22Rv1 (cell line): Measurements from ENCODE around the gene SETSIP.
"Not testable (repeated sequence)": the region's sequence is repeated elsewhere in the genome, so short reads cannot be mapped to it uniquely, and the experiment has no call there.

ENCODE experiments used
- H3K27ac ChIP-seq: fragments of 450-650 bp; 2 replicates; pipeline ENCODE4 v1.5.1; 2017
- ZFX ChIP-seq: fragments of 450-650 bp; IDR thresholded peaks from 2 replicates; pipeline ENCODE4 v1.6.1; 2017; ENCODE audit warnings: antibody characterized with exemption, borderline replicate concordance
- TF ChIP-seq, protein P1 (sequence below): fragments of 450-650 bp; IDR thresholded peaks from 2 replicates; pipeline ENCODE4 v1.5.1; 2017; ENCODE audit warnings: mild to moderate bottlenecking

The SETSIP gene

DNA sequence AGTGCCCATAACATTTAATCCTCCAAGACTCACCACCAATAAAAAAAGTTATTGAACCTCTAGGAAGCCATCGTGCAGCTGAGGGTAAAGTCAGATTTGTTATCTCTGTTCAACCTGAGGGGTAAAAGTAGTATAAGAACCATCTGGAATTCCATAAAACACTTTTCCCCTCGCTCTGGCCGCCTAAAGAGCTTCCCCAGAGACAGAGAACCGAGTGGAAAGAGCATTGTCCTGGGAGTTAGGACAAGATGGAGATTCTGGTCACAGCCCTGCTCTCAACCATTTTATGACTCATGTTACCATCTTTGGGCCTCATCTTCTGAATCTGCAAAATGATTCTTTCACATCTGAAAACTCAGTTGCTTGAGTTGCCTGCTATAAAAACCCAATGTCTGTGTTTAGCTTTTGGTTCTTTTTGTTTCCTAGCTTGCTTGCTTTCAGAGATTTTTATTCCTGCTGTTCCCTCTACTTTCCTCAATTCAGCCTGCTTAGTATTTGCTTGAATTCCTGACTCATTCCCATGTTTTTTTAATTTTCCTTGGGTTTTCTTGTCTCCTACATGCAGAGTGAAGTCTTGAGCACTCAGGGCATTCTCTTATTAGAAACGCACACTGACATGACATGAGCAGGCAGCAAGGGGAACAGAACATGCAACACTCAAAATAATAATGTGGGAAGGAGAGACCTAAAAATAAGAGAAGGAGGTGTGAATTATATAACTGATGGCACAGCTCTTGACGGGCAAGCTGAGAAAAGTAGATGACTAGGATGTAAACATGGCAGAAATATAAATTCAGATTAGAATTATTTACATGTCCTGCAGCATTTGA is 43.7 kb downstream of the SETSIP start:
- H3K27ac ChIP-seq: no peak overlapping the region
- TF ChIP-seq ZFX: no peak
- TF ChIP-seq, protein P1, sequence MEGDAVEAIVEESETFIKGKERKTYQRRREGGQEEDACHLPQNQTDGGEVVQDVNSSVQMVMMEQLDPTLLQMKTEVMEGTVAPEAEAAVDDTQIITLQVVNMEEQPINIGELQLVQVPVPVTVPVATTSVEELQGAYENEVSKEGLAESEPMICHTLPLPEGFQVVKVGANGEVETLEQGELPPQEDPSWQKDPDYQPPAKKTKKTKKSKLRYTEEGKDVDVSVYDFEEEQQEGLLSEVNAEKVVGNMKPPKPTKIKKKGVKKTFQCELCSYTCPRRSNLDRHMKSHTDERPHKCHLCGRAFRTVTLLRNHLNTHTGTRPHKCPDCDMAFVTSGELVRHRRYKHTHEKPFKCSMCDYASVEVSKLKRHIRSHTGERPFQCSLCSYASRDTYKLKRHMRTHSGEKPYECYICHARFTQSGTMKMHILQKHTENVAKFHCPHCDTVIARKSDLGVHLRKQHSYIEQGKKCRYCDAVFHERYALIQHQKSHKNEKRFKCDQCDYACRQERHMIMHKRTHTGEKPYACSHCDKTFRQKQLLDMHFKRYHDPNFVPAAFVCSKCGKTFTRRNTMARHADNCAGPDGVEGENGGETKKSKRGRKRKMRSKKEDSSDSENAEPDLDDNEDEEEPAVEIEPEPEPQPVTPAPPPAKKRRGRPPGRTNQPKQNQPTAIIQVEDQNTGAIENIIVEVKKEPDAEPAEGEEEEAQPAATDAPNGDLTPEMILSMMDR: no peak

DNA sequence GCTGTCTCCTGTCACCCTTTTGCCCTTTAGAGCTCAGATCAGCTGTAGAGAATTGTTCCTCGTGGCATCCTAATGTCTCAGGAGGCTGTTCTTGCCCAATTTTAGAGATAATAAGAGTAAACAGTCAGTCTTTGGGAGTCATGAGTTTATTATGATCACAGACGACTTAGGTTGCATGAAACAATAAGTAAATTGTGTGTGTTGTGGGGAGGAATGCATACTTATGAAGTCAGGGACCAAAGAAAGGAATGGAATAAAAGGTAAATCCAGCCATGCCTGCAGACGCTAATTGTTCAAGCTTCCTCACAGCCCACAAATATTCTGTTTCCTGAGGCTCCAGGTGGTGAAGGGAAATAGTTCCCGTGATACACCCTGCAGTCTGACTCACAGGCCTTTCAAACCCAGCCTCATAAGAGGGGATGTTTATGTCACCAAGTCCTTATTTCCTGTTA is 44.5 kb downstream of the SETSIP start:
- no peak overlapping the region for H3K27ac ChIP-seq
- no peak for TF ChIP-seq ZFX
- TF ChIP-seq, protein P1: no peak

DNA sequence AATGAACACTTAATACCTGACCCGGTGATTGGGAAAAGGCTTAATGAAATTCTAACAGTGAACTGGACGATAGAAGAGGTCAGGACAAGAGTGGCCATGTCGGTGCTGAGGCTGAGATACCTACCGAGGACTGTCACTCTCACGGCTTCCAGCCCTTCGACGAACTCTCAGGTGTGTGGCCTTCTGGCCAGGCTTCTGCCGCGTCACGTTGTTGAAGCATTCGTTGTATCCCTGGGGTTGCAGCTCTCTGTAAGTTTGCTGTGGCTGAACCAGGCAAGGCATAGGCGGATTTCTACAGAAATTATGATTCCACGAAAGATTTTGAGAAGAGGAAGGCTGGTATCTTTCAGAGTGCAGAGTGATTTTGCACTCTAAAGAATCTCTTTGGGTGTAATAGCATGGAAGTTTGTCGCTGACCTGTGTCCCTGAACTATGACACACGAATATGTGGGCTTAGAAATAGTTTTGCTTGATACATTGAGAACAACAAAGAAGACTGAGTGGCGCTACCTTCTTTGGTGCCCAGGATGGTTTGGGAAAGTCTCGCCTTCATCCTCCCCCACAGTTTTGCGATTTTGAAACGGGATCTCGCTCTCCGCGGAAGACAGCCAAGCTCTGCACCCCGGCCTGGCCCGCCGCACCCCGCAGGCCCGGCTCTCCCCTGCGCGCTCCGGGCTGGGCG is 45.8 kb downstream of the SETSIP start:
- H3K27ac ChIP-seq: no peak overlapping the region
- TF ChIP-seq, protein P1: no peak
- no peak for TF ChIP-seq ZFX

DNA sequence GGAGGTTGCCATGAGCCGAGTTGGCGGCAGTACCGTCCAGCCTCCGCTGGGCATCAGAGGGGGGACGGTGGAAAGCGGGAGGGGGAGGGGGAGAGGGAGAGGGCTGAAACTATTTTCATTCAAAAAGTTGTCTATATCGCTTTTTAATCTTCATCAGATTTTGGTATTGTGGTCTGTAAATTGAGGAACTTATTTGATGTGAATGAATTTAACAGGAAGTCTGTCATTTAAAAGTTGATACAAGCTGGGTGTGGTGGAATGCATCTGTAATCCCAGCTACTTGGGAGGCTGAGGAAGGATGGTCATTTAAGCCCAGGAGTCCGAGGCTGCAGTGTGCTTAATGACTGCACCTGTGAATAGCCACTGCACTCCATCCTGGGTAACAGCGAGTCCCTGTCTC is 48.4 kb downstream of the SETSIP start:
- no peak for TF ChIP-seq ZFX
- TF ChIP-seq, protein P1: no peak
- no peak overlapping the region for H3K27ac ChIP-seq

DNA sequence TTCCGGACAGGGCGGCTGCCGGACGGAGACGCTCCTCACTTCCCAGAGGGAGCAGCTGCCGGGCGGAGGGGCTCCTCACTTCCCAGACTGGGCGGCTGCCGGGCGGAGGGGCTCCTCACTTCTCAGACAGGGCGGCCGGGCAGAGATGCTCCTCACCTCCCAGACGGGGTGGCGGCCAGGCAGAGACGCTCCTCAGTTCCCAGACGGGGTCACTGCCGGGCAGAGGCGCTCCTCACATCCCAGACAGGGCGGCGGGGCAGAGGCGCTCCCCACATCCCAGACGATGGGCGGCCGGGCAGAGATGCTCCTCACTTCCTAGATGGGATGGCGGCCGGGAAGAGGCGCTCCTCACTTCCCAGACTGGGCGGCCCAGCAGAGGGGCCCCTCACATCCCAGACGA is 49.2 kb downstream of the SETSIP start:
- not testable (repeated sequence) for H3K27ac ChIP-seq
